Occipital lobe (tissue), 2 donors: Measurements from ENCODE around the gene PDIA2. TPM values are rescaled to one million over a fixed set of nuclear protein-coding genes. Genes with fewer than 3 reads are reported as not detected.
"Not testable (repeated sequence)": the region's sequence is repeated elsewhere in the genome, so short reads cannot be mapped to it uniquely, and the experiment has no call there.

Experiments used
- DNase-seq: peaks from one replicate; lab custom pipeline; 2025; lab: John Stamatoyannopoulos, UW
- total RNA-seq: library from RNA; depleted of rRNA; stranded (reverse); fragments of >200 nt; gene quantifications from one replicate; pipeline ENCODE4 v1.2.3, GENCODE V29; 2014

PDIA2 gene
- total RNA-seq, 1 donor from 2014 or later = 6.4 TPM

- DNase-seq = no peak
Measured at GRCh38 chr16:263182-263774, 19.7 kb upstream of the PDIA2 start.

- no peak for DNase-seq
Measured at GRCh38 chr16:263944-264343, 19.0 kb upstream of the PDIA2 start.

- DNase-seq = no peak
Measured at GRCh38 chr16:264440-264951, 18.5 kb upstream of the PDIA2 start.

- DNase-seq = no peak
Measured at GRCh38 chr16:265002-265529, 17.9 kb upstream of the PDIA2 start.

GRCh38 chr16:265711-266110 lies 17.3 kb upstream of the PDIA2 start:
- DNase-seq = no peak

GRCh38 chr16:266258-267164 lies 16.5 kb upstream of the PDIA2 start:
- DNase-seq = no peak

- DNase-seq = not testable (repeated sequence)
Measured at GRCh38 chr16:267562-267961, 15.4 kb upstream of the PDIA2 start.

GRCh38 chr16:268141-269053 lies 14.6 kb upstream of the PDIA2 start:
- no peak for DNase-seq

GRCh38 chr16:269061-269796 lies 13.7 kb upstream of the PDIA2 start:
- no peak for DNase-seq

GRCh38 chr16:270381-271255 lies 12.3 kb upstream of the PDIA2 start:
- no peak for DNase-seq

GRCh38 chr16:272633-273546 lies 10.1 kb upstream of the PDIA2 start:
- no peak for DNase-seq

GRCh38 chr16:273547-274421 lies 9.2 kb upstream of the PDIA2 start:
- no peak for DNase-seq

GRCh38 chr16:275041-275641 lies 7.8 kb upstream of the PDIA2 start:
- no peak for DNase-seq

GRCh38 chr16:275786-276232 lies 7.2 kb upstream of the PDIA2 start, which contains the start of gene RGS11:
Gene RGS11, minus strand, starts transcription at chr16:275944. Its CDS starts 33 bp downstream, at chr16:275911.
- no peak for DNase-seq

- no peak for DNase-seq
Measured at GRCh38 chr16:276426-277077, 6.4 kb upstream of the PDIA2 start.

- DNase-seq = no peak
Measured at GRCh38 chr16:278863-279366, 4.0 kb upstream of the PDIA2 start.
